Muscle of back (tissue), 11 donors: ENCODE measurements around the gene REC114. TPM values are rescaled to one million over a fixed set of nuclear protein-coding genes. Genes with fewer than 3 reads are reported as not detected.
"Not testable (repeated sequence)": the region's sequence is repeated elsewhere in the genome, so short reads cannot be mapped to it uniquely, and the experiment has no call there.

Source experiments
- DNase-seq, 3 donors: peaks; one replicate each; pipeline versions ENCODE4 v3.0.0 to v3.0.0-alpha.2; 2013
- polyA plus RNA-seq, 10 donors: library from polyadenylated mRNA; unstranded; fragments of 120-200 nt; gene quantifications; one replicate each; pipeline ENCODE4 v1.2.1, GENCODE V29; 2013; ENCODE audit not compliant: insufficient read length in 10 of 10

The REC114 gene
- polyA plus RNA-seq, 10 donors: 0.19 TPM; not detected in 9

DNA sequence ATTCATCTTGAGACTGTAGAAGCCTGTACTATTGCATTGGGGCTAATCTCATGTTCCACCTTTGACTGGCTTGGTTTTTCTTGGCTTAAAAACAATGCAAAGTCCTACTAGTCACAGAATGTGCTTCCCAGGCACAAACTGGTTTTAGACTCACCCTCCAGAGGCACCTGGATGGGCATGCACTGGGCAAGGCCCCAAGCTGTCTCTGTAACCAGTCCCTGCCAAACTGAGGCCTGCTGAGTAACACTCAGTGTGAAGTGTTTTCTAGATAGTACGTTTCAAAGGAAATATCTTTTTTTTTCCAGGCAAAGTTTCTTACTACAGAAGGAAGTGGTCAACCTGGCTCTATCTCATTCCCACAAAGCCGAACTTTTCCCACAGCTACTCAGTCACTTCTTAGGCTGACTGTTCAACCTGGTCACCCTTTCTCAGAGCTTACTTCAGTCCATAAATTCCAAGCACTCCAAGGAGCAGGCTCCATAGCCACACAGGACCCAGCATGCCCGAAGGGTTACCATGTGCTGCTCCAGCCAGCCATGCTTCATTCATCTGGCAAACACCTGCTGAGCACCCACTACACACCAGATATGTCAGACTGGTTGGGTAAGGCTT, 132.8 kb downstream of the REC114 start:
- DNase-seq: no peak

DNA sequence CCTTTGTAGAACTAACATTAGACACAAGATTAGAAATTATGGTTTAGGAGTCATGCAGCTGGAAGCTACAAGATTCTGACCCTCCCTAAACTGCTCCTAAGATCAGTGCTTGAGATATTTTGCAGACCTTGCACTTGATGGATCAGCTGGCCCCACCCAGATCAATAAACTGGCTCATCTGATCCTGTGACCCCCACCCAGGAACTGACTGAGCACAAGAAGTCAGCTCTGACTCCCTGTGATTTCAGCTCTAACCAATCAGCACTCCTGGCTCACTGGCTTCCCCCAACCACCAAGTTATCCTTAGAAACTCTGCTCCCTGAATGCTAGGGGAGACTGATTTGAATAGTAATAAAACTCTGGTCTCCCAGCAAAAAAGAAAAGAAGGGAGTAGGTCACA, 134.6 kb downstream of the REC114 start:
- DNase-seq: not testable (repeated sequence)

DNA sequence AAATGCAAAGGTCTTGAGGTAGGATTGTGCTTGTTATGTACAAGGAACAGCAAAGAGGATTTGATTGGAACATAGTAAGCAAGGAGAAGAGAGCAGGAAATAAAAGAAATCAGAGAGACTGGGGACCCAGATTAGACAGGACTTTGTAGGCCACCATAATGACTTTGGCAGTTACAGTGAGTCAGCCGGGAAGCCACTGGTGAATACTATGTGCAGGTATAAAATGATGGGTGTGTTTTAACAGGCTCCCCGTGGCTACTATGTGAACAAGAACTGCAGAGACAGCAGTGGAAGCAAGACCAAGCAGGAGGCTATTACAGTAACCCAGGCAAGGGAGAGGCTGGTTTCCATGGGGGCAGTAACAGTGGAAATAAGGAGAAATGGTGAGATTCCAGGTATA, 135.1 kb downstream of the REC114 start:
- no peak for DNase-seq

DNA sequence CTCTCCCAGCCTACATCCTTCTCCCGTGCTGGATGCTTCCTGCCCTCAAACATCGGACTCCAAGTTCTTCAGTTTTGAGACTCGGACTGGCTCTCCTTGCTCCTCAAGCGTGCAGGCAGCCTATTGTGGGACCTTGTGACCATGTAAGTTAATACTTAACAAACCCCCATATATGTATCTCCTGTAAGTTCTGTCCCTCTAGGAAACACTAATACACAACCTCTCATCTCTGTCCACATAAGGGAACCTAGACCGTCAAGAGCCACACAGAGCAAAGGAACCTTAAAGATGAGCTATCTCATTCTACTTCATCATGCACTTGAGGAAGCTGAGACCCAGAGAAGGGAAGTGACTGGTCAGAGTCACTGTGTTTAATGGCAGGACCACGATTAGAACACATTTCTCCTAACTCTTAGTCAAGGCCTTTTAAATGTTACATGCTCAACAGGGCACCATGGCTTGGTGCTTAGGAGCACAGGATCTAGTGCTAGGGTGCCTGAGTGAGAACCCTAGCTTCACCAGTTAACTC, 140.0 kb downstream of the REC114 start:
- DNase-seq: no peak

DNA sequence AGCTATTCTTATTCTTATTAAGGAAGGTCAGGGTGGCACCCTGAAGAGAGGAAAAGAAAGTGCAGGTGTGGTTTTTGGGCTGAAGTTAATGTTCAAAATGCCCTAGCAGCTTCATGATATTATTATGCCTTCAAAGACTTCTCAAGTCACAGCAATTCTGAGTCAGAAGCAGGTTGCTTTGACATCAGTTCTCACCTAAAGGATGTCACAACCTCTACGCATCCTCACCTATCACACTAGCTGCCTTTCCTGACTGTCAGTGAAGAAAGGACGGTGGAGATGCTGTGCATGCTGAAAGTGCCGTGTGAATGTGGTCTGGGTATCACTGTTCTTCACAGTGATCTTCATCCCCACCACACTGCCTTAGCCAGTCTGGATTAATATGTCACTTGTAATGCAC, 140.6 kb downstream of the REC114 start:
- no peak for DNase-seq

DNA sequence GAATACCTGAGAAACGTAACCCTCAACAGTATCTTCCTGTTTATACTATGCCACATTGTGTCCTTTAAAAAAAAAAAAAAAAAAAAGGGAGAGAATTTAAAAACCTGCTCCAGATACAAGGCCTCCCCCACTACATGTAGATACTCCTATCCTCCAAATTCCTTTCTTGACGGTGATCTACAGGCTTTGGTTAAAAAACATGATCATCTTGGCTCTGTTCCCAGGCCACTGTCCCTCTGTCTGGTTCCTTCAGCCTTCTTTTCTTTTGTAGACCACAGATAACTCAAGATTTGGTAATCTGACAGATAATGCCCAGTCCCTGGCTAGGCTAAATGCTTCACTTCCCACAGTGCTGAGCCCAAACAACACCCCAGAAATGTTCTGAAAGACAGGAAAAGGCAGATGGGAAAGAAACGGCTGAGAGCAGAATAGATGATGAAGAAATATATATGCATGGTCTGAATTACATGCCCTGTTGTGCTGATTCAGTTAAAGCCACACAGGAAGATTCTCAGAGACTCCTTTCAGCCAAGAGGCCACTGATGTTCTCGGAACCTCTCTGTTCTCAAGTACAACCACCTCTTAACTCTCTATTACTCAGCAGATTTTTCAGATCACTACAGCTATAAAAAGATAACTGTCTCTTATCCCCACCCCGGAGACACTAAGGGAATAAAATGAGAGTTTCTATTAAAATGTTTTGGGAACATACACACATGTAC, 141.9 kb downstream of the REC114 start:
- no peak for DNase-seq

DNA sequence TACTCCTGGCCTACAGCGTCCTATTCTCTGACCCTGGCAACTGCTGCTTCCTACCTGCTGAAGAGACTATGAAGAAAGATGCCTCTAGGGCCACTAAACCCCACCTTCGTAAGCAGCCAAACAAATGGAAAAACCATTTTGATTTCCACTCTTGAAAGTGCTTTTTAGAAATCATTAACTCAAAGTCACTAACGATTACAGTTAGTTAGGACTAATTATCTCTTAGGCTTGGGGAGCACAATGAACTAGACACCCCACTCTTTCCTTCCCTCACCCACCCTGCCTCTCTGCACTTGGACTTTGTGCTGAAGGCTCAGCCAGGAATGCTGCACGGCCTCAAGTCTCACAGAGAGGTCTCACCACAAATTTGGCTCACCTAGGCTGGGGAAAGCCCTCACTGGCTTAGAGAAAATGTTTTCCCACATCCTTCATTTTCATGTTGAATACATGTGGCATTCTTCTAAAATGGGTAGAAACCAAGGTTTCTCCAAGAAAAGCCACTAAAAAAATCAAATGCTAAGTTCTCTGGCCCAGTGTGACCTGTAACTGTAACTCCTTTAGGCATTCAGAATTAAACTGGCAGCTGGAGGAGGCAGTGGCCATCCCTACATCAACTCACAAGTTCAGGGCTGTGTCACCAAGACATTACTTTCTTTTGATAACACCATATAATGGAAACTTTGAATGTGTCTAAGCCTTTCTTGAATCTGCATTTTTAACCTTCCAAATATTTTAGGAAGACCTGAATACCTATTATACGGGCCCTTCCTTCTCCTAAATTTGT, 143.1 kb downstream of the REC114 start:
- no peak for DNase-seq

DNA sequence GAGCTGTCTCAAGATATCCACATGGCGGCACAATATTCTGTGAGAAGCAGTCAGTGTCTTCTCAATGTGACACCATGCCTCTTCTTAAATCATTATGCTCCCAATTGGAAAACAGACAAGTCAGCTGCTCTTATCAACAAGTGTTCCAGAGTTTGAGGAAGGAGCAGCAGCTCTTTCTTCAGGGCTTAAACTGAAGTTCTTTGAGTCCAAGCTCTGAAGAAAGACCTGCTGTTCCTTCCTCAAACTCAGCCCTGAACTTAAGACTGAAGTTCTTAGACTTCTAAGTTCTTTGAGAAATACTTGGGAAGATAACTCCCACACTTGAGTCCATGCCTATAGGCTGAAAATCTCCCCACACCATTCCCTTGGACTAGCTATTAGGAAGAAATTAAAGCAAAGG, 146.8 kb downstream of the REC114 start:
- no peak for DNase-seq

DNA sequence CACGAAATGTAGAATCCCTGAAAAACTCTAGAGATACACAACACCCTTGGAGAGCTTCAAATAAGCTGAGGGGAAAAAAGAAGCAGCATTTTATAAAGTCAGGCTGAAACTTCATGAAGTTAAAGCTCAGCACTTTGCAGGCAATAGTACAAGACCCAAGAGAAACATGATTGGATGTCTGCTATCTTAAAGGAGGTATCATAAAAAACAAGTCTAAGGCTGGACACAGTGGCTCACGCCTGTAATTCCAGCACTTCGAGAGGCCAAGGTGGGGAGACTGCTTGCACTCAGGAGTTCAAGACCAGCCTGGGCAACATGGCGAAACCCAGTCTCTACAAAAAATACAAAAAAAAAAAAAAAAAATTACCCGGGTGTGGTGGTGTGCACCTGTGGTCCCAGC, 147.3 kb downstream of the REC114 start:
- no peak for DNase-seq

DNA sequence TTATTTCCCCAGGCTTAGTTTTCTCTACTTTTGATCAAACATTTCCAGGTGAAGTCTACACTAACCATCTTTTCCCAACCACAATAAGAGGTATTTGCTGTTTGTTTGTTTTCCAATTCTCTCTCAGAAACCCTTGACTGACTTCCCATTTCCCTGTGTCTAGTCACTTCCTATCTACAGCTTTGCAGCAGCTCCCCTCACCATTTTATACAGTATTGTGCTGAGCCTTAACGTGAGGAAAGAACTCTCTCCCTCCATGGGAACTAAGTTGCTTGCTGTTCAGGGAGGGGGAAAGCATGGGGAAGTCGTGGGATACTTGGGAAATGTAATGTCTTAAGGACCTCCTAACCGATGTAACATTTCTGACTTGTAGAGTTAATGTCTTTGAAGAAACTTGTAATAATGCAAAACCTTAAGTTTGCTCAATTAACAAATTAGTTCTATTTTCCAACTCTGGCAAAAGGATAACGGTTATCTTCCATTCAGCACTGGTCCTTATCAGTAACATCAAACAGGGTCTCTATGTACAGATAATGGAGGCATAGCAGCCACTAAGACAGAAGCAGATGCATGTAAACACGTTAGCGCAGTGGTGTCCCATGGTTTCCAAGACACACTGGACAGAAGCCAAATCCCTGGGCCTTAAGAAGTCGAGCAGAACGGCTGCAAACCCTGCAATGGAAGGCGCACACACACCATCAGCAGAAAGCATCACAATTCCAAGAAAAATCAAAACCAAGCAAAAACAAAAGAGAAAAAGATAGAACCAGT, 150.5 kb downstream of the REC114 start:
- DNase-seq: peak; percentile 47 to 80 (median 64)

DNA sequence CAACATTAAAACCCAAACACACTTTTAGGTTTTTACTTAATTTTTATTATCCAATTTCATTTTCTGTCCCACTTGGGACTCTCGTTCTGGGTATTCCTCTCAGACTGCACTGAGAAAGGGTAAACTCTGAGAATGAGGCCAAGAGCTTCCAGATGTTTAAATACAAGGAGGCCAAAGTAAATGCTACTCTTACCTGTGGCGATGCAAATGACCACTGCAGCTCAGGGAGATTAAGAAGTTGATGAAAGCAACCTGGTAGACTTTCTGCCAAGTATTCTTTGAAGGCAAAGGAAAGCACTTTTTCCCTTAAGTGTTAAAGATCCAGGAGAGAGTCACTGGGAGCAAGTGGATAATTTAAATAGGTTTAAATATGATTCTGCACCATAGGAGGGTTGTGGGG, 151.1 kb downstream of the REC114 start:
- DNase-seq: no peak

DNA sequence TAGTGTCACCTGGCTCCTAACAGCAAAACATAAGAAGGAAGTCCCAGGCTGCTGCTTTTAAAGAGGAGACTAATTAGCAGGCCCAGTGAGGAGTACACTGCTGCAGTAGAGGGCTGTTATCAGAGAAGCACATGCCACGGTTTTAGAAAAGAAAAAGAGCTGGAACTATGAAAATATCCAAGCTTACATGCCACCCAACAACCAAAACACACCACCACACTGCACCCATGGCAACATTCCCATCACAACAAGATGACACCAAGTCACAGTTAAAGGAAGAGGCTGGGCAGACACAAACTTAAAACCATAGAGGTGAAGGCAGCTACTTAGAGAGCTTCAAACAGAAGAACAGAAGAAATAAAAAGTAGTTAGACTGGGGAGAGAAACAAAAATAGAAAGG, 153.2 kb downstream of the REC114 start:
- DNase-seq: no peak

DNA sequence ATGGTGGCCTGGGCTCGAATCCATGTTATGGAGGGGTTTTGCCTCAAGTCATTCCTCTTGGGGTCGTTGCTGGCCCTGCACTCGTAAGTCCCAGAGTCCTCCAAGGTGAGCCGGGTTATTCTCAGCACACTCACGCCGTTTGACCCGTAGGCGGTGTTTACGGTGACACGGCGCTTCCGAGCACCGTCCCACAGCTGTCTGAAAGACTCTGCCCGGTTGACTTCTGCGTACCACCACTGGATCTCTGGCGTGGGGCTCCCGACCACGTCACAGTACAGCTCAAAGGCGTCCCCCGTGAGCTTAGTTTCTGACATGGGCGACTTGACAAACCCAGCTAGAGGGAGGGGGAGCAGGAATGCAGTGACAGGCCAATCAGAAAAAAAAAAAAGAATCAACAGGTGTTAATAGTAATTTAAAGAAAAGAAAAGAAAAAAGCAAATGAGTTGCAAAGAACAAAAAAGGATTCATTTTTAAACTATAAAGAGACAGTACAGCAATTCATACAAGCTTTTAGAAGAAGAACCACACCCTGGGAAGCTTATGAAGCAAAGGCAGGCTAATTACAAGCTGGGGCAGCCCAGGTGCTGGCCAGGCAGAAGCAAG, 154.2 kb downstream of the REC114 start:
- no peak for DNase-seq

DNA sequence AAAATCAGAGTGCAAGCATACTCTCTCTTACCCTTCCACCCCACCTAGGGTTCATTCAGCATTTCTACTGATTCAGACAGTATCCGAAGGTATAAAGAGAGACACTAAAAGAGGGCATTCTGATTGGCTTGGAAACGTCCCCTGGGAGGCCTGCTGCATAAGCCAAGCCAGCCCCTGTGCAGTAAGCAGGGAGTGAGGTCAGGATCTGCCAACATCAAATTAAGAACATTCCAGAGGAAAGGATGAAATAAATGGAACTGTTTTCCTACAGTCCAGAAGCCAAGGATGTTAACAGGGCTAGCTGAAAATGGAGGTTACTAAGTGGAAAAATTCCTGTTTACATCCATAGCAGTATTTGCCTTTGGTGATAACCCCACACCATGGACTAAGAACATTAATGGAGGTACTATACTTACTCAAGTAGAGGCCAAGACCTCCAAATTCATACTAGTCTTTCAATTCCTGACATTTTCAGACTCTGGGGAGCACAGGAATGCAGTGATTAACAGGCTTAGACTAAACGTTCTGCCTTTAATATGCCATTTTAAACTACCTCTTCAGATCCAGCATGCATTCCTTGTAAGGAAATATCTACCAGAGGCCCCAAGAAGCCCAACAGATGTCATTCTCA, 155.7 kb downstream of the REC114 start:
- DNase-seq: peak in 1 of 3 donors; percentile 26

DNA sequence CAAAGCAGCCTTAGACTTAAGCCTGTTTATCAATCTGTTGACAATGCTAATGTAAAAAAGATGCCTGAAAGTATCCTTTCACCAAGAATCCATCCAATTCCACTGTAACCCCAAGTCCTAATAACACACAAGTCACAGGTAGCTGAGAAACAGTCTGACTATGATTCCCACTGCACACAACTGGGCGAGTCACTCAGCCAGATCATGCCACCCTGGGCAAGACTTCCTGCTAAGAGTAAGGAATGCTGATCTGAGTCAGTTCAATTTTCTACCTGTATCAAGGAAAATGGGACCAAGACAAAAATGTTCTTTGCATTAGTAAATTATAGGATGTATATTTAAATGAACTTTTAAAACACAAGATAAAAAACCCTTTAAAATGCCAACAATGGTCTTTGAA, 157.0 kb downstream of the REC114 start:
- no peak for DNase-seq

DNA sequence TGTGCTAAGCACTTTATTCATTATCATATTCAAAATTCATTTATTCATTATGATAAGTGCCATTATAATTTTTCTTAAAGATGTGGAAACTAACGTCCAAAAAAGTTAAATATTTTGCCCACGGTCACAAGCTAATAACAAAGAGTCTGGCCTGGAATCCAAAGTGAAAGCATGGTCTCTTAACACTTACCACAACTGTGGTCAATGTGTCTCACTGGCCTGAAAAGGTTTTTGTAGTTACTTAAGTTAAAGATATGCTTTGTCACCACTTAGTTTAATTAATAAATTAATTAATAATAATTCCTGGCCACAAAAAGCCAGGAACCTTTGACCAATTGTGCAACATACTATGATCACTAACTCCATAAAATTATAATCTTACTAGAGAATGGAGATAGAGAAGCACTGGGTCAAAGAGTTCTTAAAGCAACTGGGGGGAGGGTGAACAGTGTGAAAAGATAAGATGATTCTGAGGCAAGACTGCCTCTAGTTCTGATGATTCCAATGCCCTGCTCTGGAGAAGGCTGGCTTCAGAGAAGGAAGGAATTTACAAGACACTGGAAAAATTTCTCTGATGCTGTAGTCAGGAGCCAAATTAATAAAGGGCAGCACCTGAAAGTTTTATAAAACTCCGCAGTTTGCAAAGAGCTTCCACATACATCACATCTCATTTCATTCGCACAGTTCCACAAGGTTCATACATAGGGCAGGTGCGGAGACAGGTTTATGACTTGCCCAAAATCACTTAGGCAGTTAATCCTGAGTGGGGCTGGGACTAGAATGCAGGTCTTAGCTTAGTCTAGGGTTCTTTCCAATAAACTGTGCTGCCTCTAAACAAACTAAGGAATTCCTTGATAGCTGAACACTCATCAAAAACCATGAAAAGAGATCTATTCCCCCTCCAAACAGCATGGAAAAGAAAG, 157.7 kb downstream of the REC114 start:
- no peak for DNase-seq

DNA sequence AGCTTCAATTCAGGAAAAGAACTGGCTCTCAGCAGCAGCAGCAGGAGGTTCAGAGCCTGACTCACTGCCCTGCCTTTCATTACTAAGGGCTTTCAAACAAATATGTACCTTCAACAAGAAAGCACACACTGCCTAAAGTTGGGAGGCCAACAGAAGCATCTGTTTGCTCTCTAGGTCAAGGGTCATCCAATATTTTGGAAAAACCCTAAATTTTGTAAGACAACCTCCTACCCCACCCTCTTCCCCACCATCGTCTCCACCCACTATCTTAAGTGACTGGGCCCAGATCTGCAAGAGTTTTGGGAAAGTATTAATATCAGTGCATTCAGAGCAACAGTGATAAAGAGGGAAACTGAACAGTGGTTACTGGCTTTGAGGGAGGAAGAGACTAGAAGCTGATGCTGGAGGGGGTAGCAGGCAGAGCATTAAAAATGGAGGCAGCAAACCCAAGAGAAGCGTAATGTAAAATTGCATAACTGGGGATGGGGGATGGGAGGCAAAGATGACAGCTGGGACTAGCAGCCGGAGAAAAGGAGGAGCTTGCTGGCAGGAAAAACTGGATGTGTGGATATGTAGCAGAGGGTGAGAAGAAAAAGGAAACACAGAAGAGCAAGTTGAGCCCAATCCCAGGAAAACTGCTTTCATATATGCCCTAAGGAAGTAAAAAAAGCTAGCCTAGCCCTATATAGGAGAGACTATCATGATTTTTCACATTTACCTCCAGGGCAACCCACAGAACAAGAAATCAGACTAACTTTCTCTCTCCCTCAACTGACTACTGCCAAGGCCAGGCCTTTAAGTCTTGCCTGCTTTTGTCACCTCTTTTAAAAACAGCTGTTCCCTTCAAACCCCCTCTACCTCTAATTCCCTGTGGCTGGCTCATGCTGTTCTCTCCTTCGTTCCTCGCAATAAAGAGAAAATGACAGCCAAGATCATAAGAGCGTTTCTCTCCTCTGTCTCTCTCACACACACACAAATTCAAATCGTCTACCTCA, 158.8 kb downstream of the REC114 start:
- DNase-seq: peak; percentile 69 to 88 (median 79)

DNA sequence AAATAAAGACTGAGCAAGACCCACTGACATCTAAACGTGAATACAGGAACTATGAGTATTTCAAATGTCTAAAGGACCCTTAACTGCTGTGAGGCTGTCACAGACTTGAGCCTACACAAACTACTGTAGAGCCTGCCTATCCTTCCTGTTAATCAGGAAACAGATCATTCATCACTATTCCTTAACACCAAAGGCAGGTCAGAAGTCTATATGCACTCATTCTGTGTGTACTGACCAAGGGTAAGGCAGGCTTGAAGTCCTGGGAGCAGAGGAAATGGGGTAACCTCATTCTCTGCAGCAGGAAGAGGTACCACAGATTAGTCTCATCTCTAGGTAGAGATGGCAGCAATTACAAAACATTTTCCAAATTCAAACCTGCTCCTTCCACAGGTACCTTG, 159.5 kb downstream of the REC114 start:
- DNase-seq: no peak

DNA sequence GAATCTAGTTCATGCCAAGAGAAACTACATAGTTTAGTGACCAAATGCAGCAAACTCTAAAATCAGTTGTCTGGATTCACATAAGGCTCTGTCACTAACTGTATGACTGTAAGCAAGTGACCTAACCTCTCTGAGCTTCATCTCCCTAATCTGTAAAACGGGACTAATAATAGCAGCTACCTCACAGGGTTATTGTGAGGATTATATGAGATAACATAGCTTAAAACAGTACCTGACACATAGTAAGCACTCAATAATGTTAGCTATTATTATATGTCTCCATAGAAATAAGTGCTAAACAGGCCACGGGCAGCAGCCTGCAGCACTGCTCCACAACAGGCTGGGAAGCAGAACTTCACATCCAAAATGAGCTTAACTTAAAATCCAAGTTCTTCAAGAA, 160.0 kb downstream of the REC114 start:
- no peak for DNase-seq
